ENCODE measurements around the gene MACF1.
"Not testable (repeated sequence)": the region's sequence is repeated elsewhere in the genome, so short reads cannot be mapped to it uniquely, and the experiment has no call there.

DNA sequence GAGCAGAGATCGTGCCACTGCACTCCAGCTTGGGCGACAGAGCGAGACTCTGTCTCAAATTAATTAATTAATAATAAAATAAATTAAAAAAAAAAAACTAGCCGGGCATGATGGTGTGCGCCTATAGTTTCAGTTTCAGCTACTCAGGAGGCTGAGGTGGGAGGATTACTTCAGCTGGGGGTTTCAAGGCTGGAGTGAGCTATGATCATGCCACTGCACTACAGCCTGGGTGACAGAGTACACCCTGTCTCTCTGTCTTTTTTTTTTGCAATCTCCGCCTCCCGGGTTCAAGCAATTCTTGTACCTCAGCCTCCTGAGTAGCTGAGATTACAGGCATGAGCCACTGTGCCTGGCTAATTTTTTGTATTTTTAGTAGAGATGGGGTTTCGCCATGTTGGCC, 42.7 kb upstream of the MACF1 start:
- TF ChIP-seq, protein P1, sequence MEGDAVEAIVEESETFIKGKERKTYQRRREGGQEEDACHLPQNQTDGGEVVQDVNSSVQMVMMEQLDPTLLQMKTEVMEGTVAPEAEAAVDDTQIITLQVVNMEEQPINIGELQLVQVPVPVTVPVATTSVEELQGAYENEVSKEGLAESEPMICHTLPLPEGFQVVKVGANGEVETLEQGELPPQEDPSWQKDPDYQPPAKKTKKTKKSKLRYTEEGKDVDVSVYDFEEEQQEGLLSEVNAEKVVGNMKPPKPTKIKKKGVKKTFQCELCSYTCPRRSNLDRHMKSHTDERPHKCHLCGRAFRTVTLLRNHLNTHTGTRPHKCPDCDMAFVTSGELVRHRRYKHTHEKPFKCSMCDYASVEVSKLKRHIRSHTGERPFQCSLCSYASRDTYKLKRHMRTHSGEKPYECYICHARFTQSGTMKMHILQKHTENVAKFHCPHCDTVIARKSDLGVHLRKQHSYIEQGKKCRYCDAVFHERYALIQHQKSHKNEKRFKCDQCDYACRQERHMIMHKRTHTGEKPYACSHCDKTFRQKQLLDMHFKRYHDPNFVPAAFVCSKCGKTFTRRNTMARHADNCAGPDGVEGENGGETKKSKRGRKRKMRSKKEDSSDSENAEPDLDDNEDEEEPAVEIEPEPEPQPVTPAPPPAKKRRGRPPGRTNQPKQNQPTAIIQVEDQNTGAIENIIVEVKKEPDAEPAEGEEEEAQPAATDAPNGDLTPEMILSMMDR (IDR thresholded peaks at IDR 0.05): not testable (repeated sequence)
- not testable (repeated sequence) for TF ChIP-seq EZH2, EZH2phosphoT487 (IDR thresholded peaks at IDR 0.05)

Data from neural progenitor cell (in vitro differentiated cells).